GM19467 (cell line): ENCODE results near the gene ALDH1L2.

Source experiments
- ATAC-seq: cut with Tn5 transposase; IDR thresholded peaks from one replicate; pipeline ENCODE4 v1.9.1; 2021; ENCODE audit warnings: mild to moderate bottlenecking, moderate library complexity; ENCODE audit not compliant: unreplicated experiment

ALDH1L2 gene

DNA sequence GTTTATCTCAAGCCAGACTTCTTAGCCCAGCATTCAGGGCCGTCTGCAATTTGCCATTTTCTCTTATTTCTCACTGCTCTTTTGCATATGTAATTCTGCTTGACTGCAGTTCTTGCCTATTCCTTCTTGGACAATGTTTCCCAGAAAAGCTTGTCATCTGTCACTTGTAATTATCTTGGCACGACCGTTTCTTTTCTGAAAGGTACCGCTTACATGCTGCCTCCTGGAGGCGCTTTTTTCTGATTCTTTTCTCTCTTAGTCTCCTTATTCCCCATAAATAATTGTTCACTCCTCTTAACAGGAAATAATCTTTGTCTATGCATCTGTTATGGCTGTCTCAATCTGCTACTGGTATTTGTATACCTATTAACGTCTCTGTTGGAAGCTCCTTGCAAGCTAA lies 1.2 kb upstream of the ALDH1L2 start:
- ATAC-seq = no peak

DNA sequence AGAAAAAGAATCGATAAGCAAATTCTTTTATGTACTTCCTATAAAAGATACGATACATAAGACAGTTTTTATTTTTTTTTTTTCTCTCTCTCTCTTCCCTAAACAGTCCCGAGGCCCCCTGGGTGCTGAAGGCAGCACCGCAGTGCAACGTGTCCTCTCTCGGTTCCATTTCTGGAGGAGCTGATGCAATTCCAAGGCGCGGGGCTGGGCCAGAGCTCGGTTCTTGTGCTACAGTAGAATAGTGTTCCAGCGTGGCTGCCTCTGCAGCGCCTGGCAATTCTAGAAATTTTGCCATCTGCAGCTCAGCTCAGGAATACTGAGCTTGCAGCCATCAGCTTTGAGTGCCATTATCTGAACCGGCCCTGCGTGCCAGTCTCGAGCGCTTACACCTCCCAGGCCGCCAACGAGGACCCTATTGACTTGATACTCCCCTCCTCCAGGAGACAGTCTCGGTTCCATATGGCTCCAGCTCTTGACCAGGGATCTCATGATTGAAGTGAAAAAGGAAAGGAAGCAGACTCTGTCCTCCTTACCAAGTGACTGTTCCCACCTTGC lies 630 bp downstream of the ALDH1L2 start:
- ATAC-seq = no peak

DNA sequence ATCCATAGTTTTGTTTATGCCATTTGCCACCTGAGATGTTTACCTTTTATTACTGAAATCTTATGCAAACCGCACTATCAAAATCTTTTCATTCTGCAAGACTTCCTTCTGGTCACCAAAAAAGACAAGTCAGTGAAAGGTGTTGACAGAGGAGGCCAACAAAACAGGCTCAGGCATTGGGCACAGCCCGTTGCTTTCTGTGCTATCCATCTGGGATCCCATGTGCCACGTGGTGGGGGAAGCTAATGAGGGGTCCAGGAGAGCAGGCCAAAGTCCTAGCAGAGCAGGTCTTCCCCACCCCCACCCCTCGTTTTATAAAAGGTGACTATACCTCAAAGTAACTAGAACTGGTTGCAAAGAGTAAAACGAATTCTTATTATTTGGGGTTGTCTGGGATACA lies 1.2 kb downstream of the ALDH1L2 start:
- ATAC-seq = no peak

DNA sequence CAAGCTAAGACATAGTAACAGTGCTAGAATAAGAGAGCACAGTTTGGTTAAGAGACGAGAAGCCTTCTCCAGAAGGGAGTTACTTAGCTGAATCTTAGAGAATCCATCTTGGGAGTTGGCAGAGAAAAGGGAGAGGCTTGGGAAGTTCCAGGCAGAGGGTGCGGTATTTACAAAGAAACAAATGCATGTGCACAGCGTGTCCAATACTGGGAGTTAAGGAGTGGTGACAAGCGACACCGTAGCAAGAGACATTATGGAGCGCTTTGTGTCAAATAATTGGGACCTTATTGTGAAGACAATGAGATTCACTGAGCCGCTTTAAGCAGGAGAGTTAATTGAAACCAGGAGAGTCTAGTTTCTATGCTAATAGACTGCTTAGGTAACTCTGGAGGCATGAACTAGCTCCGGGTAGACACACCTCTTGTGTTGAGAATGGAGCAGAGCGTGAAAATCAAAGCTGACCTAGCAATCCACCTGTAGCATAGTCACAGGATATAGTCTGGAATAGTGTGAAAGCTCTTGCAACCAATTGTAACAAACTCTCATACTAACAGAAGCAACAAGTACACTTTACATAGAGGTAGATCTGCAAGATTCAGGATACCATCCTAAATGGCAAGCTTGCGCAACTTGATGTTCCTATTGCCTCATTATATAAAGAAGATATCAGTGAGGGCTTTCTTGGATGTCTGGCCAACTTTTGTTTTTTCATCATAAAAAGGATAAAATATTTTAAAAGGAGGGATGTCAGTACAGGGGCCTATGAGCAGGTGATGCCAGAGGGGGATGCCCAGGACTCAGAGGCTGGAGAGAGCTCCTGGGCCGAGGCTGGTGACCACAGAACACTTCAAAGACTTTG lies 5.3 kb downstream of the ALDH1L2 start:
- ATAC-seq = no peak

DNA sequence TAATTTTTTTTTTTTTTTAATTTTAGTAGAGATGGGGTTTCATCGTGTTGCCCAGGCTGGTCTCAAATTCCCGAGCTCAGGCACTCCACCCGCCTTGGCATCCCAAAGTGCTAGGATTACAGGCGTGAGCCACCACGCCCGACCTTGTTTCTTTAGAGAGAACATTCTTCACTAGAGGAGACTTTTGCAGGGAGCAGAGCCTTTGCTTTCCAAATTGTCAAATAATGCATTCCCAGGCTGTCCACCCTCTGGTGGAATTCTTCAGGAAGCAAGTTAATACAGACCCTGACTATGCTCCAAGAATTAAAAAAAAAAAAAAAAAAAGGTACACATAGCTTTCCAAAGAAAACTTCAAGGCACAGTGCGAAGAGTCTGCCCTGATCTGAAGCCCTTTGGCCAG lies 6.8 kb downstream of the ALDH1L2 start:
- no peak for ATAC-seq

DNA sequence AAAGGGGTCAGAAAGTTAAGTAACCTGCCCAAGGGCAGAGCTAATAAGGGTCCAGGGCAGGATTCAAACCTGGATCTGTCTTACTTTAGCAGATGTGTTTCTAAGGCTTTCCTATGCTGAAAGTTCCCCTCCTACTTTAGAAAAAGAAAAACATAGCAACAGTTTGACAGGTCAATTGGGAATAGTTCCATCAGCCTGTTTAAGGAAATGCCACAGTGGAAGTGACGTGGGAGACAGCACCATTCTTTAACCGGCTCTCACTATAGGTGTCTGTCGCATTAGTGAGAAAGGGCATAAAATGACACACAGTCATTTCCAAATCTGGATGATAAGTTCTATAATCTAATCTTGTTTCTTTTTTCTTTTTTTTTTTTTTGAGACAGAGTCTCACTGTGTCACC lies 7.3 kb downstream of the ALDH1L2 start:
- no peak for ATAC-seq

DNA sequence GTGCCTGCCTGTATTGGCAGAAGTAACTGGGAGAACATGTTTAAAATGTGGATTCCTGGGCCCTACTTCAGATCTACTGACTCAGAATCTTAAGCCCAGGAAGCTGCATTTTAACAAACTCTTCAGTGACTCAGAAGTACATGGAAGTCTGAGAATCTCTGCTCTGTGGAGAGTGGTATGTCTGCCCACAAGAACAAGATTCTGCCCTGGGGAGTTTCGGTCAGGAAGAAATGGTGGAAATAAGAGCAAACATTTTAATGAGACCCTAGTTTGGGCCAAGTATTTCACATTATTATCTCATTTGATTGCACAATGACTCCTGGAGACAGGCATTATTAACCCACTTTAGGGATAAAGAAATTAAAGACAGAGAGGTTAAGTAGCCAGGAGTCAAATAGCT lies 8.2 kb downstream of the ALDH1L2 start:
- no peak for ATAC-seq

DNA sequence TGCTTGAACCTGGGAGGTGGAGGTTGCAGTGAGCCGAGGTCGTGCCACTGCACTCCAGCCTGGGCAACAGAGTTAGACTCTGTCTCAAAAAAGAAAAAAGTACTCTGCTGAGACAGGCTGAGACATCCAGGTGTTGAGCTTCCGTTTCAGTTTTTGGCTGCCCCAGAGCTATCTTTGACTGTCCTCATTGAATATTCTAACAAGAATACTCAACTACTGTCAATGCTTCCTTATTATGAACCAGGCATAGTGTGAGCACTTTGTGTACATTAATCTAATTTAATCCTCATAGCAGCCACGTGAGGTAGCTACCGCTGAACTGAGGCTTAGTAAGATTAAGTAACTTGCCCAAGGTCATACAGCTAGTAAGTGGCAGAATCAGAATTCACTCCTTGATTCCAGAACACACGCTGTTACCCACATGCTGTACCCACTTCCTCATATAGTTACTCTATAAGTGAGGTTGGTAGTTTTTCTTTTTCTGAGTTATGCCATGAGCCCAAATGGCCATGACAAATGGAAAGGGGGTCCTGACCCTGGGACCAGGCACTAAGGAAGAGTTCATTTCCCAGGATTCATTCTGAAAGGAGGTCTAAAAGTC lies 11.3 kb downstream of the ALDH1L2 start:
- ATAC-seq = no peak

DNA sequence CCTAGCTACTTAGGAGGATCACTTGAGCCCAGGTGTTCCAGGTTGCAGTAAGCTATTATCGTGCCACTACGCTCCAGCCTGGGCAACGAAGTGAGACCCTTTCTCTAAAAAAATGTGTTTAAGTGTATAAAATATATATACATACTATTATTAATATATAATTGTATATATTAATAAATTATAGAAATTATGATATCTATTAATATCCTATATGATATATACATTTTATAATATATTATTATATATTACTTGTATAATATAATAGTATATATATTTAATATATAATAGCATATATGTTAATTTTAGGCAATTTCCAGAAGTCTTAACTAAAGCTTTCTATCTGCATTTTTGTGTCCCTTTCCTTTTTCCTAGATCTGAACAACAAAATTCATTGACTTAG lies 12.3 kb downstream of the ALDH1L2 start:
- no peak for ATAC-seq

DNA sequence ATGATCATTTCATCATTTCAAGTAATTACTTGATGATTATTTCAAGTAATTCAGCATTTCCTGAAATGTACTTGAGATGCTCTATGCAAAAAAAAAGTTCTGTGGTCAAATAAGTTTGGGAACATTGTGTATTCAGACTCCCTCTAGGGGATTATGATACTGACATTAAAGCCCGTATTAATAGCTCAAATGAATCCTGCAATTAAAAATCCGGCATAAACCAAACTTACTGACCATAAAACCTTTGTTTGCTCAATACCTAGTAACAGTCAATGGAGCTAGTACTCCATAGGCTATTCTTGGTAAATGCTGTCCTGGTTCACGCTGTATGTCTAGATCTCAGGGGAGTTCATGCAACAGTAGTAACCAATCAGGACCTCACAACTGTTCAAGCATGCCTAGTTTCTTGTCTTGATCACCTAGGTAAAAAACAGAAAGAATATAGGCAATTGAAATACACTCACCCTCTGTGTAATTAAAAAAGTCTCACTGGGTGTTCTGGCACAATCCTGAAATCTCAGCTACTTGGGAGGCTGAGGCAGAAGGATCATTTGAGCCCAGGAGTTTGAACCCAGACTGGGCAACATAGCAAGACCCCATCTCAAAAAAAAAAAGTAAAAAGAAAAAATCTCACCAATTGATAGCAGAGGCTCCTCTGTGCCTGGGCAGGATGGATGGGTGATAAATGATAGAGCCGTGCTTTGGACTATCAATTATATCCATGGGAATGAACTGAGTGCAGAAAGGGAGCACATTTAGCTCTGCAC lies 14.1 kb downstream of the ALDH1L2 start:
- ATAC-seq = no peak

DNA sequence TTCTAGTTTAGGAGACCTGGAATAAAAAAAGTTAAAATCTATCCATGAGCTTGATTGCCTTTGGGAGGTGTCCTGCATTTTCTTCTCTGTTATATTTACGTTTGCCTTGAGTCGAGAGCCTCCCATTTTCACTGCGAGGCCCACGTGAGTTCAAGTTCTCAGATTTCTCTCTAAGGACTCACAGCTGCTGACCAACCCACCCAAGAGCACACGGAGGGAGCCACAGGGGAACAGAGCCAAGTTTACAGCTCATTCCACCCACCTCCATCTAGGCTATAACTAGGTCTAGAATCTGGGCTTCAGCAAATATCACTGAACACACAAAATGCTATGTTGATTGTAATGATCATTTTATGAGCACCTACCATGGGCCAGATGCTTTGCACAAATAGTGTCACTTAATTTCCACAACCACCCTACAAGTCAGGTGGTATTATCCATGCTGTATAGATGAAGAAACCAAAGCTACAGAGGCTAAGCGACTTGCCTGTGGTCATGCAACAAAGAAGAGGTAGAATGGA lies 16.7 kb downstream of the ALDH1L2 start:
- no peak for ATAC-seq

DNA sequence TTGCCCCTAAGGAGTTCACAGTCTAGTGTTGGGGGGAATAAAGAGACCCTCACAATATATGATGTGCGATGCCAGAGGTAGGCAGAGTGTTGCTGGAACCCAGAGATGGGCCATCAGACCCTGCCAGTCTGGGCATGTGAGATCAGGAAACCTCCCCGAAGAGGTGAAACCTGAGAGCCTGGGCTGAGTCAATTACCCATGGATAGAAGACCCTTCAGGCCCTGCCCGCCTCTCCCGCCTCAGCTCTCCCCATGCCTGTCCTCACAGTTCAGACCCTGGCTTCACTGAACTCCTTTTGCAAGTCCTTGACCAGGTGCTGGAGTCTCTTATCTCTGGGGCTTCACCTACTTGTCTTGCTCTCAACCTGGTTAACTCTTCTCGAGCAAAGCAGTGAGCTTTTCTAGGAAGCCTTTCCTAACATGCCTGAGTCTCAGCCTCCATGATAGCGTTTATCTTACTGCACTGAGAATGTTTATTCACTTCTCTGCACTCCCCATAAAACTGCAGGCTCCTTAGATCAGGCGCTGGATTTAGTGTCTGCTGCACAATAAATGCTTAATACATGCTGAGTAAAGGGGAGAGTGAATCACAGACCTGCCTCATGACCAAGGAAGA lies 19.6 kb downstream of the ALDH1L2 start:
- no peak for ATAC-seq

DNA sequence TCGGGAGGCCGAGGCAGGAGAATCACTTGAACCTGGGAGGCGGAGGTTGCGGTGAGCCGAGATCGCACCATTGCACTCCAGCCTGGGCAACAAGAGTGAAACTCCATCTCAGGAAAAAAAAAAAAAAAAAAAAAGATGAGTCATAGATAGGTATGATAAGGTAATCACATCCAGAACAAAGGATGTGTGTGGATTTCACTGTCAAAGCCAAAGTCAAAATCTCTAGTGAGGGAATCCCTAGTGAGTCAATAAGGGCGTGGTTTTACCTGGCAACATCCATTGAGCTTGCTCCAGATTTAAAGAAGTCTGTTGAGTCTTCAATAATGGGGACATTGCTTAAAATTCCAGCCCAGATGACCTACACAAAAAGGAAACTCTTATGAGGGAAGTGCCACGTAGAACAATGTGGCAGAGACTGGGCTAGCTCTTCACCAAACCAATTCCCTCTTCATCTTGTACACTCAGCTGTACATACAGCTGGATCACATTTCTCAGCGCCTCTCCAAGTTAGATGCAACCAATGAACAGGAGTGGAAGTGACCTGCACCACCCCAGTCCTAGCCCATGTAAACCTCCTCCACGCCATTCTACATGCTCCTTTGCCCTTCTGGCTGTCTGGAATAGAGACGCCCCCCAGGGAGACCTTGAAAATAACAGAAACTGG lies 23.4 kb downstream of the ALDH1L2 start:
- ATAC-seq = no peak

DNA sequence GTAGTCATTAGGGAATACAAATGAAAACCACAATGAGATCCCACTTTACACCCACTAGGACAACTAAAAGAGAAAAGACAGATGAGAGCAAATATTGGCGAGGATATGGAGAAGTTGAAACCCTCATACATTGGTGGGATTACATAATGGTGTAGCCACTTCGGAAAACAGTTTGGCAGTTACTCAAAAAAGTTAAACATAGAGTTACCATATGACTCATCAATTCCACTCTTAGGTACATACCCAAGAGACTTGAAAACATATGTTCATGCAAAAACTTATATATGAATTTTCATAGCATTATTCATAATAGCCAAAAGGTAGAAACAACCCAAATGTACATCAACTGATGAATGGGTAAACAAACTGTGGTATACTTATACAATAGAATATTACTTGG lies 27.1 kb downstream of the ALDH1L2 start:
- ATAC-seq = no peak

DNA sequence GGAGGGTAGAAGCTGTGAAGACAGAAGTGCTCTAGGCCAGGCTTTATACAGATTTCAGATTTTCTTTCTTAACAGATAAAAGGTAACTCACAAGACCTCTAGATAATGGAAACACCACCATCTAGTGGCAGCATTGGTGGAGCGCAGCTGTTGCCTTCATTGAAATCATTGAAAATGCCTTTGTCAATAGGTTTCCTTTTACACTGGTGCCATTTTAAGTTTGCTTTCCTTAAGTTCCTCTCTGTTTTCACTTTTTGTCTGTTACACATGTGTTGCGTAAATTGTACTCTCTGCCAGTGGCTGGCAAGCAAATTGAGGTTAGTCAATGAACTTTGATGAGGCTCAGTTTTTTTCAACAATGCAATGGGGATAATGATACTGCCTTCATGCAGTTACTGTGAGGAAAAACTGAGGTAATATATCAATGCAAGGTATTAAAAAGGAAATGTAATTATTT lies 31.1 kb downstream of the ALDH1L2 start:
- no peak for ATAC-seq

DNA sequence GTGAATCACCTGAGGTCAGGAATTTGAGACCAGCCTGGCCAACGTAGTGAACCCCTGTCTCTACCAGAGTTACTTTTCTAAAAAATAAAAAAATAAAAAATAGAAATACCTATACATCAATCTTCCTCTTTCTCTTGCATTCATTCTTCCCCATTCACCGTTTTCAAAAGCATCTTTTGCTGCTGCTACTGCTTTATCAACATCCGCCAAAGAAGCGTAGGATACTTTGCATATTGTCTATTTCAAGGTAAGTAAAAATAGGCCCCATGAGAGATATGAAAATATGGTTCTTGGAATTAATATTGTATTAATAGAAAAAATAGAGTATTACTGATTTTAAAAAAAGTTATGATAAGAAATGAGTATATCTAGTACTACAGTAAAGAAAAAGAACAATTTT lies 32.3 kb downstream of the ALDH1L2 start:
- no peak for ATAC-seq

DNA sequence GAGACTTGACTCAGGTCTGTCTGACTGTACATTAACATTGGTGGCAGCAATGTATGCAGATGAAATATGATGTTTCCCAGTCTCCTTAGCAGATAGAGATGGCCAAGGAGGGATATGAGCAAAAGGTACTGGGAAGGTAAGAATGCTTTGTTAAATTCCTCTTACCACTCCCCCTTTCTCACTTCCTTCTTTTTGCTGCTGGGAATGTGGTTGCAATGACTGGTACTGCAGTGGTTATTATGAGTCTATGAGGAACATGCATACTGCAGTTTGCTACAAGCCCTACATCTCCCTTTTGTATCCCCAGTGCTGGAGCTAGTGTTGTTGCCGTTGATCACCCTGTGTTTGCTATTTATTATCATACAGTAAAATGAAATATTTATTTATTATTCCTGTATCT lies 35.9 kb downstream of the ALDH1L2 start:
- ATAC-seq = no peak

DNA sequence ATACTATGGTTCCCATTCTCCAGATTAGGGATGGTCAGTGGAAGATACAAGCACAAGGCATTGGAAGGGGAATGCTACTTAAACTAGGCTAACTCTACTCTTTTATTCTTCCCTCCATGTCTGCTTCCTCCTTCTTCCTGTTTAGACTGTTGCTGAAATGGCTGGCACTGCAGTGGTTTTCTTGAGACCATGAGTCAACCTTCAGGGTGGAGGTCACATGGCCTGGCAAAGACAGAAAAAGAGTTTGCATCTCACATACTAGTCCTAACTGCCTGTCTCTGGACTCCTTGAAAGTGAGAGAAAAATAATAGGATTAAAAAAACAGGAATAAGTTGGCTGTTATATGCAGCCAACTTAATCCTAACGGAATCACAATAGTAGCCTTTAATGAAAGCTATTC lies 37.0 kb downstream of the ALDH1L2 start:
- ATAC-seq = no peak

DNA sequence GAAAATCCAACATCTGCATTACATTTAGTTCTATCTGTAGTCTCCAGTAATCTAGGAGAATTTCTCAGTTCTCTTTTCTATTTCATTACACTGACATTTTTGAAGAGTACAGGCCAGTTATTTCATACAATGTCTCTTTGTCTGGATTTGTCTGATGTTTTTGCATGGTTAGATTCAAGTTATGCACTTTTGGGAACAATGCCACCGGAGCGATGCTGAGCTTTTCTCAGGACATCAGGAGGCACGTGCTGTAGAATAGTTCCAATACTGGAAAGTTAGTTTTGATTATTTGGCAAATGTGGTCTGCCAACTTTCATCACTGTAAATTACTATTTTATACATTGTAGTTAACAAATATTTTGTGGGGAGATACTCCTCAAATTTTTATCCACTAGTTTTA lies 43.1 kb downstream of the ALDH1L2 start:
- no peak for ATAC-seq

DNA sequence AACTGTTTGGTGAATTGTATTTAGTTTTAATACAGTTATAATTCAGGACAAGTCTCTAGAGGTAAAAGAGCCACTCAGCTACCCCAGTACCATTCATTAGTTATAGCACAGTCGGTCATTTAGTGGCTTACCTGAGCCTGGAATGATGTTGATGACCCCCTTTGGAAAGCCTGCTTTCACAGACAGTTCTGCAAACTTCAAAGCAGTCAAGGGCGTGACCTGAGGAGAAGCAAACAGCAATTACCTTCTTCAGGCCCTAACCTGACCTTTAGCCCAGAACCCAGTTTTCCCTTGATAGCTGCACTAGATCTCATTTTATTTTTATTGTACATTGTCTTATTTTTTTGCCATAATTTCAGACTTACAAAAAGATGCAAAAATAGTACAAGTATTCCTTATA lies 43.8 kb downstream of the ALDH1L2 start:
- ATAC-seq = no peak
